Measurements from ENCODE around the gene UCK1. TPM values are rescaled to one million over a fixed set of nuclear protein-coding genes. Genes with fewer than 3 reads are reported as not detected.

Gene UCK1
- total and polyA plus RNA-seq, 2 experiments from 2014 or later: 22.6 to 31.3 TPM

DNA sequence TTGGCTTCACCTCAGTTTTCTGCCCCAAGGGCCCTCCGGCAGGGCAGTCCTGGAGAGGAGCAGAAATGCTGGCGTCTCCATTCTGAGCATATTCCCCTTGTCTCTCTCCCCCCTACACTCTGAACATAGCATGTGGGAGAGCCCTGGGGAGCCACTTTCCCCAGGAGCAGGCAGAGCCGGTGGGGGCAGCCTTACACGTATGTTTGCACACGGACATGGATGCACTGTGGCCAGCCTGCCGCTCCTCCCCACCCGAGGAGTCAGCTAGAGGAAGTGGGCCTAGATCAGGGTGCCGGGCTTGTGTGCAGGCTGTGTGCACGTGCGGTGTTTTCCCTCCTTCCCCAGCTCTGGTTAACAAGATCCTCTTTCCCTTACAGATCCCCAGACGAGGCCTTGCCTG, 53.7 kb downstream of the UCK1 start:
- 84 to 88% methylated on average over 11 of the region's 11 CpGs for WGBS, 2 experiments (ENCODE audit: low coverage in 1 of 2, low lambda C conversion rate in 2 of 2, missing lambda C conversion rate in 2 of 2)
- no peak overlapping the region for H3K27ac ChIP-seq
- H3K27me3 ChIP-seq (replicated peaks; ENCODE audit: insufficient read depth): no peaks in the 10 kb centered on the region
- no peak overlapping the region for H3K4me3 ChIP-seq
- H3K9me2 ChIP-seq (ENCODE audit: insufficient read depth): no peaks in the 10 kb centered on the region
- no peaks in the 10 kb centered on the region for H3F3A ChIP-seq (ENCODE audit: insufficient read depth)
- no peak overlapping the region for H3K4me2 ChIP-seq (ENCODE audit: unreplicated experiment)
- no peak overlapping the region for H2AFZ ChIP-seq
- H3K79me2 ChIP-seq (ENCODE audit: insufficient read depth): peaks cover 66% of the 10 kb centered on the region
- in situ Hi-C loops (cut with MboI): no loop called here
- no peaks in the 10 kb centered on the region for H3K4me1 ChIP-seq (ENCODE audit: insufficient read depth)
- peaks cover 59% of the 10 kb centered on the region for H3K36me3 ChIP-seq (ENCODE audit: low read depth)
- no peaks in the 10 kb centered on the region for H4K20me1 ChIP-seq (ENCODE audit: insufficient read depth)
- no peaks in the 10 kb centered on the region for H3K9me3 ChIP-seq (ENCODE audit: low read depth)
- TF ChIP-seq EZH2phosphoT487 (IDR thresholded peaks at IDR 0.05; ENCODE audit: insufficient read depth, low read depth) (no peak), EZH2 (IDR thresholded peaks at IDR 0.05; ENCODE audit: insufficient read depth, poor library complexity, severe bottlenecking) (no peak)
- DNase-seq: no peak
- no peak overlapping the region for H3K9ac ChIP-seq

DNA sequence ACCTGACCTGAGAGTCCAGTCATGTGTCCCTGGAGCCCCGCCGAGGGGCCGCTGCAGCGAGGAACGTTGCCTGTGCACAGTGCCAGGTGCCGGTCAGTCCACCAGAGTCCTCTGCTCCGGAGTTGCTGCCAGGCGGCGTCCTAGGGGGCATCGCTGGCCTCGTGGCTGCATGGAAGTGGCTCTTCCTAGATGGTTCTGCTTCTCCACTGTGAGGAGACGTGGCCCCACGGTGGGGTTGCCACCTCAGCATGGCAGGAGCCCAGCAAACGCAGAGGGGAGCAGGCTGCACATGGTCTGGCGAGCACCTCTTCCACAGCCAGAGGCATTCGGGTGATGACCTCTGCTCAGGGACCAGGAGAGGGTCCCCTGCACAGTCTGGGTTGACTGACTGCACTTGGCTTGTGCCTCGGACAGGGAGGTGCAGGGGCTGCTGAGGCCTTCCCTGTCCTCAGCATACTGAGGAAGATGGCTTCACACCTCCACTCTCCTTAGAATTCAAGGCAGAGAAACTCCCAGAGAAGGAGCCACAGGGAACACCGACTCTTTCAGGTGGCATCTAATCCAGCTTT, 54.2 kb downstream of the UCK1 start:
- Histone ChIP-seq H3K9ac (no peak overlapping the region), H3F3A (ENCODE audit: insufficient read depth) (no peaks in the 10 kb centered on the region), H2AFZ (no peak overlapping the region), H3K4me1 (ENCODE audit: insufficient read depth) (no peaks in the 10 kb centered on the region), H3K27me3 (replicated peaks; ENCODE audit: insufficient read depth) (no peaks in the 10 kb centered on the region), H3K4me3 (no peak overlapping the region), H3K27ac (no peak overlapping the region), H4K20me1 (ENCODE audit: insufficient read depth) (no peaks in the 10 kb centered on the region), H3K79me2 (ENCODE audit: insufficient read depth) (peaks cover 69% of the 10 kb centered on the region), H3K9me2 (ENCODE audit: insufficient read depth) (no peaks in the 10 kb centered on the region), H3K36me3 (ENCODE audit: low read depth) (peaks cover 62% of the 10 kb centered on the region), H3K9me3 (ENCODE audit: low read depth) (no peaks in the 10 kb centered on the region), H3K4me2 (ENCODE audit: unreplicated experiment) (no peak overlapping the region)
- no peak for DNase-seq
- TF ChIP-seq EZH2 (IDR thresholded peaks at IDR 0.05; ENCODE audit: insufficient read depth, poor library complexity, severe bottlenecking): no peak
- no peak for TF ChIP-seq EZH2phosphoT487 (IDR thresholded peaks at IDR 0.05; ENCODE audit: insufficient read depth, low read depth)
- 84 to 90% methylated on average over 17 of the region's 18 CpGs for whole genome bisulfite sequencing, 2 experiments (ENCODE audit: low coverage in 1 of 2, low lambda C conversion rate in 2 of 2, missing lambda C conversion rate in 2 of 2)
- in situ Hi-C loops (cut with MboI): no loop called here

DNA sequence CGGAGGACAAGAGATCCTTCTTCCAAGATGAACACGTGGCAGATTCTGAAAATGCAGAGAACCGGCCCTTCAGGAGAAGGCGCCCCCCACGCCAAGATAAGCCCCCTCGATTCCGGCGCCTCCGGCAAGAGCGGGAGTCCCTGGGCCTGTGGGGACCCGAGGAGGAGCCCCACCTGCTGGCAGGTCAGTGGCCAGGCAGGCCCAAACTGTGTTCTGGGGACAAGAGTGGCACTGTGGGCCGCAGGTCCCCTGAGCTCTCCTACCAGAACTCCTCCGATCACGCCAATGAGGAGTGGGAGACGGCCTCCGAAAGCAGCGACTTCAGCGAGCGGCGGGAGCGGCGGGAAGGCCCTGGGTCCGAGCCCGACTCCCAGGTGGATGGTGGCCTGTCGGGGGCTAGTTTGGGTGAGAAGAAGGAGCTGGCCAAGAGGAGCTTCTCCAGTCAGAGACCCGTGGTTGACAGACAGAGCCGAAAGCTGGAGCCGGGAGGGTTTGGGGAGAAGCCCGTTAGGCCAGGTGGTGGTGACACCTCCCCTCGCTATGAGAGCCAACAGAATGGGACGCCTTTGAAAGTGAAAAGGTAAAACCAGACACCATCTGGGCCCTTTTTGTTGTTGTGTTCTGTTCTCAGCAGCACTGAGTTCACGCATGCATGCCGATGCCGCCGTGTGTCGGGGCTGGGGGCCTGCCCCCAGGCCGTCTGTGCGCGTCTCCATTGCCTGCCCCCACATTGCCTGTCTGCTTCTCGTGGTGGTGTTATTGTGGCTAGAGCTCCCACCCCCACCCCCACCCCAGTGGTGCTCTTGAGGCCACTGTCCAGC, 54.9 kb downstream of the UCK1 start:
- 89 to 90% methylated on average over 32 to 40 of the region's 40 CpGs for WGBS, 2 experiments (ENCODE audit: low coverage in 1 of 2, low lambda C conversion rate in 2 of 2, missing lambda C conversion rate in 2 of 2)
- no peaks in the 10 kb centered on the region for H4K20me1 ChIP-seq (ENCODE audit: insufficient read depth)
- in situ Hi-C loops (cut with MboI): no loop called here

DNA sequence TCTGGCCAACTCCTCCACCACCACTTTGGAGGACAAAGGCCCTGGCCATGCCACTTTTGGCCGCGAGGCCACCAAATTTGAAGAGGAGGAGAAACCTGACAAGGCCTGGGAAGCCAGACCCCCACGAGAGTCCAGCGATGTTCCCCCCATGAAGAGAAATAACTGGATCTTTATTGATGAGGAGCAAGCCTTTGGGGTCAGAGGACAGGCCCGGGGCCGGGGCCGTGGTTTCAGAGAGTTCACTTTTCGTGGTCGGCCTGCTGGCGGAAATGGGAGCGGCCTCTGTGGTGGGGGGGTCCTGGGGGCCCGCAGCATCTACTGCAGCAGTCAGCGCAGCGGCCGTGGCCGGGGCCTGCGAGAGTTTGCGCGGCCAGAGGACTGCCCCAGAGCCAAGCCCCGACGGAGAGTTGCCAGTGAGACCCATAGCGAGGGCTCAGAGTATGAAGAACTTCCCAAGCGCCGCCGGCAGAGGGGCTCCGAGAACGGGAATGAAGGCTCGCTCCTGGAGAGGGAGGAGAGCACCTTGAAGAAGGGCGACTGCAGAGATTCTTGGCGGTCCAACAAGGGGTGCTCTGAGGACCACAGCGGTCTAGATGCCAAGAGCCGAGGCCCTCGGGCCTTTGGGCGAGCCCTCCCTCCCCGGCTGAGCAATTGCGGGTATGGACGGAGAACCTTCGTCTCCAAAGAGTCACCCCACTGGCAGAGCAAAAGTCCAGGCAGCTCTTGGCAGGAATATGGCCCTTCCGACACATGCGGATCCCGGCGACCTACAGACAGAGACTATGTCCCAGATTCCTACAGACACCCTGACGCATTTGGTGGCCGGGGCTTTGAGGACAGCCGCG, 55.7 kb downstream of the UCK1 start:
- in situ Hi-C loops (cut with MboI): no loop called here
- Histone ChIP-seq H3K9ac (no peak overlapping the region), H3K27me3 (replicated peaks; ENCODE audit: insufficient read depth) (no peaks in the 10 kb centered on the region), H3K9me3 (ENCODE audit: low read depth) (no peaks in the 10 kb centered on the region), H3K27ac (no peak overlapping the region), H3K4me3 (no peak overlapping the region), H2AFZ (no peak overlapping the region), H3K36me3 (ENCODE audit: low read depth) (peaks cover 65% of the 10 kb centered on the region), H3F3A (ENCODE audit: insufficient read depth) (no peaks in the 10 kb centered on the region), H4K20me1 (ENCODE audit: insufficient read depth) (no peaks in the 10 kb centered on the region), H3K79me2 (ENCODE audit: insufficient read depth) (peaks cover 78% of the 10 kb centered on the region), H3K9me2 (ENCODE audit: insufficient read depth) (no peaks in the 10 kb centered on the region), H3K4me1 (ENCODE audit: insufficient read depth) (no peaks in the 10 kb centered on the region), H3K4me2 (ENCODE audit: unreplicated experiment) (no peak overlapping the region)
- no peak for TF ChIP-seq EZH2phosphoT487 (IDR thresholded peaks at IDR 0.05; ENCODE audit: insufficient read depth, low read depth)
- no peak for TF ChIP-seq EZH2 (IDR thresholded peaks at IDR 0.05; ENCODE audit: insufficient read depth, poor library complexity, severe bottlenecking)
- 89 to 93% methylated on average over 43 to 46 of the region's 46 CpGs for WGBS, 2 experiments (ENCODE audit: low coverage in 1 of 2, low lambda C conversion rate in 2 of 2, missing lambda C conversion rate in 2 of 2)
- no peak for DNase-seq

More for the DNA sequence above, 54.9 kb downstream of the UCK1 start:
- Histone ChIP-seq H3K9me2 (ENCODE audit: insufficient read depth) (no peaks in the 10 kb centered on the region), H3F3A (ENCODE audit: insufficient read depth) (no peaks in the 10 kb centered on the region), H3K27me3 (replicated peaks; ENCODE audit: insufficient read depth) (no peaks in the 10 kb centered on the region), H3K4me1 (ENCODE audit: insufficient read depth) (no peaks in the 10 kb centered on the region), H2AFZ (no peak overlapping the region), H3K9me3 (ENCODE audit: low read depth) (no peaks in the 10 kb centered on the region), H3K27ac (no peak overlapping the region), H3K4me2 (ENCODE audit: unreplicated experiment) (no peak overlapping the region), H3K36me3 (ENCODE audit: low read depth) (peaks cover 69% of the 10 kb centered on the region), H3K79me2 (ENCODE audit: insufficient read depth) (peaks cover 76% of the 10 kb centered on the region), H3K9ac (no peak overlapping the region), H3K4me3 (no peak overlapping the region)
- TF ChIP-seq EZH2phosphoT487 (IDR thresholded peaks at IDR 0.05; ENCODE audit: insufficient read depth, low read depth) (no peak), EZH2 (IDR thresholded peaks at IDR 0.05; ENCODE audit: insufficient read depth, poor library complexity, severe bottlenecking) (no peak)
- peak; percentile 32 for DNase-seq
